ENCODE measurements around the gene BCKDK. TPM values are rescaled to one million over a fixed set of nuclear protein-coding genes. Genes with fewer than 3 reads are reported as not detected.

Gene BCKDK
- total RNA-seq, 2 experiments from 2014 or later, result 4.3 to 5.8 TPM

GRCh38 chr16:31081428-31082351 is 26.5 kb upstream of the BCKDK start:
- peaks cover 66% of the 10 kb centered on the region for H3K36me3 ChIP-seq (ENCODE audit: insufficient read depth, low read length)
- no peak overlapping the region for H3K27ac ChIP-seq (ENCODE audit: low read depth in 1 of 2, low read length in 2 of 2)
- H3K27me3 Mint-ChIP-seq, result no peaks in the 10 kb centered on the region
- peak overlapping the region; percentile 34 for H3K27ac Mint-ChIP-seq
- H3K4me3 ChIP-seq (ENCODE audit: low read length), result no peak overlapping the region
- no peaks in the 10 kb centered on the region for H3K9me3 Mint-ChIP-seq
- CTCF ChIA-PET, result no interaction called here
- ATAC-seq (ENCODE audit: poor library complexity) (no peak), DNase-seq (no peak)
- H3K4me1 Mint-ChIP-seq (ENCODE audit: low read depth), result peaks cover 8% of the 10 kb centered on the region
- H3K9me3 ChIP-seq (ENCODE audit: control insufficient read depth in 1 of 2, insufficient read depth in 1 of 2, low read length in 2 of 2), result no peaks in the 10 kb centered on the region
- peaks cover 66% of the 10 kb centered on the region for H3K36me3 Mint-ChIP-seq (ENCODE audit: low read depth)
- no peak for TF ChIP-seq CTCF (IDR thresholded peaks at IDR 0.05)
- no peaks in the 10 kb centered on the region for H3K27me3 ChIP-seq (ENCODE audit: control insufficient read depth in 1 of 2, insufficient read depth in 2 of 2, low read length in 2 of 2)
- intact Hi-C loops (cut with DNase I, micrococcal nuclease), result no loop called here
- no peak overlapping the region for H3K4me3 Mint-ChIP-seq
- POLR2A ChIA-PET, result no interaction called here
- H3K4me1 ChIP-seq (ENCODE audit: insufficient read depth, low read length), result peaks cover 15% of the 10 kb centered on the region

- POLR2A ChIA-PET, result no interaction called here
- Histone ChIP-seq H3K27ac (ENCODE audit: low read depth in 1 of 2, low read length in 2 of 2) (no peak overlapping the region), H3K36me3 (ENCODE audit: insufficient read depth, low read length) (peaks cover 63% of the 10 kb centered on the region), H3K4me3 (ENCODE audit: low read length) (no peak overlapping the region), H3K27me3 (ENCODE audit: control insufficient read depth in 1 of 2, insufficient read depth in 2 of 2, low read length in 2 of 2) (no peaks in the 10 kb centered on the region), H3K4me1 (ENCODE audit: insufficient read depth, low read length) (peaks cover 12% of the 10 kb centered on the region), H3K9me3 (ENCODE audit: control insufficient read depth in 1 of 2, insufficient read depth in 1 of 2, low read length in 2 of 2) (no peaks in the 10 kb centered on the region)
- Mint-ChIP-seq H3K27ac (peak overlapping the region; percentile 34), H3K27me3 (no peaks in the 10 kb centered on the region), H3K36me3 (ENCODE audit: low read depth) (peaks cover 60% of the 10 kb centered on the region), H3K4me1 (ENCODE audit: low read depth) (peaks cover 8% of the 10 kb centered on the region), H3K4me3 (no peak overlapping the region), H3K9me3 (no peaks in the 10 kb centered on the region)
- ATAC-seq (ENCODE audit: poor library complexity), result no peak
- intact Hi-C loops (cut with DNase I, micrococcal nuclease), result no loop called here
- TF ChIP-seq CTCF (IDR thresholded peaks at IDR 0.05), result no peak
- CTCF ChIA-PET, result no interaction called here
- DNase-seq, result no peak
Observed at GRCh38 chr16:31082368-31083045, 25.7 kb upstream of the BCKDK start.

GRCh38 chr16:31083081-31083480 is 25.1 kb upstream of the BCKDK start:
- DNase-seq, result no peak
- Histone ChIP-seq H3K27me3 (ENCODE audit: control insufficient read depth in 1 of 2, insufficient read depth in 2 of 2, low read length in 2 of 2) (no peaks in the 10 kb centered on the region), H3K4me1 (ENCODE audit: insufficient read depth, low read length) (peaks cover 12% of the 10 kb centered on the region), H3K36me3 (ENCODE audit: insufficient read depth, low read length) (peaks cover 59% of the 10 kb centered on the region), H3K9me3 (ENCODE audit: control insufficient read depth in 1 of 2, insufficient read depth in 1 of 2, low read length in 2 of 2) (no peaks in the 10 kb centered on the region), H3K27ac (ENCODE audit: low read depth in 1 of 2, low read length in 2 of 2) (no peak overlapping the region), H3K4me3 (ENCODE audit: low read length) (no peak overlapping the region)
- no peak for ATAC-seq (ENCODE audit: poor library complexity)
- no peaks in the 10 kb centered on the region for H3K9me3 Mint-ChIP-seq
- CTCF ChIA-PET, result no interaction called here
- POLR2A ChIA-PET, result interaction anchor here (2.0 kb wide), 1 partner anchor 9 kb away, joined by 15 read pairs; the partner anchor contains the start of genes ZNF646 and ZNF668
- intact Hi-C loops (cut with DNase I, micrococcal nuclease), result no loop called here
- no peaks in the 10 kb centered on the region for H3K27me3 Mint-ChIP-seq
- peaks cover 8% of the 10 kb centered on the region for H3K4me1 Mint-ChIP-seq (ENCODE audit: low read depth)
- no peak overlapping the region for H3K4me3 Mint-ChIP-seq
- H3K27ac Mint-ChIP-seq, result no peak overlapping the region
- TF ChIP-seq CTCF (IDR thresholded peaks at IDR 0.05), result no peak
- peaks cover 55% of the 10 kb centered on the region for H3K36me3 Mint-ChIP-seq (ENCODE audit: low read depth)

Data from CD4-positive, alpha-beta T cell (primary cell).